NCI-H2227 (cell line): ENCODE results near the gene CEACAM3.
"Not testable (repeated sequence)": the region's sequence is repeated elsewhere in the genome, so short reads cannot be mapped to it uniquely, and the experiment has no call there.

Experiments used
- DNase-seq: peaks from one replicate; lab custom pipeline; 2025; ENCODE audit not compliant: unreplicated experiment; lab: John Stamatoyannopoulos, UW

CEACAM3 gene

DNA sequence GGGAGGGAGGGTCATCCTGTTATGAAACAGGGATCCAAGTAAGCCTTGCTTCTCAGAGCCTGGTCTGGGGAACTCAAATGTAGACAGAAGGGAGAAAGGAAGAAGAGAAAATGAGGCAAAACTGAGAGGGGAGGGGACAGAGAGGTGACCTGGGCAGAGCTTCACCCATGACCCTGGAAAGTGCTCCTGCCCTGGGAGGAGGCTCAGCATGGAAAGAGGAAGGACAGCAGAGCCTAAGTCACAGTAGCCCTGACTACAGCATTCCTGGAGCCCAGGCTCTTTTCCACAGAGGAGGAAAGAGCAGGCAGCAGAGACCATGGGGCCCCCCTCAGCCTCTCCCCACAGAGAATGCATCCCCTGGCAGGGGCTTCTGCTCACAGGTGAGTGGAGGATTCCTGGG is at the start of gene CEACAM3:
Gene CEACAM3, plus strand, starts transcription at position 226 of the 400 bp plus-strand sequence. Its CDS starts 91 bp downstream, at position 317.
- no peak for DNase-seq

DNA sequence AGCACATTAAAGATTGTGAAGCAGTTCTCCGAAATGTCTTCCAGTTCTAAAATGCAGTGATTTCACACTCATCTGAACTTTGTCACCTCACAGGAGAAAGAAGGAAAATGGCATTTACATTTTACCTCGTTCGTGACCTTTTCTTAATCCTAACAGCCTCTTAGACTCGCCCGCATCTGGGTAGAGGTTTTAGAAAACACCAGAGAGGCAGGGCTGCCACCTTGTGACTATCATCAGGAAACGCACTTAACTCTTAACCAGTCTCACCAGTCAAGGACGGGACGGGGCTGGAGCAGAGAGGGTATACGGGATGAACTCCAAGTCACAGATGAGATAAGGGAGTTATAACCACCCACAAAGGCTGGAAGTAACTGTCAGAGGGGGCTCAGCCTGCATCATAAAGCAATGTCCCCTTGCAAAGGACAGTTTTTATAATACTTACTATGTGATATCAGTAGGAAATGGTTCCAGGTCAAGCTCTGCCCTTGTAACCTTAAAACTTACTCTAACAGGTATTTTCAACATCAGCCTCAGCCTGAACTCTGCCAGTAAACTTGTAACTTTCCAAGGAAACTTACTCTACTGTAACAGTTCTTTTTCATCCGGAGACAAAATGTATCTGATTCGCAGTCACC is 49.7 kb upstream of the CEACAM3 start:
- peak; percentile 85 for DNase-seq

DNA sequence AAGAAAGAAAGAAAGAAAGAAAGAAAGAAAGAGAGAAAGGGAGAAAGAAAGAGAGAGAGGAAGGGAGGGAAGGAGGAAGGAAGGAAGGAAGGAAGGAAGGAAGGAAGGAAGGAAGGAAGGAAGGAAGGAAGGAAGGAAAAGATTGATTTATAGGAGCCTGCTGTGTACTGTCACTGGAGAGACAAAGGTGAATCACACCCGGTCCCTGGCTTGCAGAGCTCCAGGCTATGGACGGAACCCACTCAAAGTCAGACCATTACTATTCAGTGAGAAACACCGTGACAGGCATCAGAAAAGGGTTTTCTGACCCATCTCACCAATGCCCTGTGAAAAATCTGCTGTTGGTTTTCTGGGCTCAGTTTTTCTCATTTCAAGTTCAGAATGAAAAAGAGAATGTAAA is 48.4 kb upstream of the CEACAM3 start:
- DNase-seq: no peak

DNA sequence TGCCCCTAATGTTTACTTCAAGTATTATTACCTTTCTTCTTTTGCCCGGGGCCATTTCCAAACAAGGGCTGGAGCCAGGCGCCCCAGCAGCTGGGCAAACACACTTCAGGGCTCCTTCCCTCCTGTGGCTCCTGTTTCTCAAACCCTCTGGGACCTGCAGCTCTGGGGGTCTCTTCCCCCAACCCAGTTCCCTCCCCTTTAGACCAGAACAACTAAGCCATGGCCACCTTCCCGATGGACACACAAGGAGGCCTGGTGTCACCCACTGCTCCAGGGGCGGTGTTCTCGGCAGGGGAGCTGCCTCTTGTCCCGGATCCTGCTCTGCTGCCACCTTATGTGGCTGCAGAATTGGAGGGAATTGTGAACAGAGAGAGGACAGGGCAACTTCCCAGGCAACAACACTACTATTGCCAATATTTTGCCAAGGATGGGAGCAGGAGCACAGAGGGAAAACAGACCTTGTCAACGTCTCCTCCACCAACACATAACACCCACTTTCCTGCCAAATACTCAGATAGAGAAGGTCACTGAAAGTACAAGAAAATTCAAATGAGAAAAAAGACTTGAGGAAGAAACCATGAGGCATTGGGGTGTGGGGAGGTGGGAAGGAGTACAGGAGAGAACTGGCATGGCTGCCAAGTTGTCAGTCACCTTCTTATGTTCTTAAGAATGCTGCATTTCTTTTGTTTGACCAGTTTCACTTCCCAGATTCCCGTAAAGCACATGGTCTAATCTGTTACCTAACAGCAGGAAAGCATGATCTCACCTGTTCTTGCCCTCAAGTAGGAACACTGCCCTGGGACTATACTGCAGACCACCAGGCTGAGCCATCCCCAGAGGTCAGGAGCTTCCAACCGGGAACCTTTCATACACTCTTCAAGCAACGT is 45.9 kb upstream of the CEACAM3 start:
- DNase-seq: not testable (repeated sequence)

DNA sequence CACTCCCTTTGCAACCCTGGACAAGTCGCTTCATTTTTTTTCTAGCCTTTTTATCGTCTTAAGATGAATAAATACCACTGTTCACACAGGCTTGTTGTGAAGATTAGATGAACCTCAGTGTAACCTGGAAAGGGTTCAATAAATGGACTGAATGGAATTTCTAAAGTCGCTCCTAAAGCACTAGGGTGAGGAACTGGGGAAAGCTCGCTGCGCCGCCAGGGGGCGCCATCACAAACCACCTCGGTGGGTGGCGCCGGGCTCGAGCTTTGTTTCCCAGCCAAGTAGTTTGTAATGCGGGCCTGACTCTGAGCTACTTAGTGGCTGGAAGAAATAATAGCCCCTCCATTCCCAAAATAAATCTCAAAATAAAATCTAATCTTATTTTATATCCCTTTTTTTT is 43.2 kb upstream of the CEACAM3 start:
- DNase-seq: peak; percentile 79

DNA sequence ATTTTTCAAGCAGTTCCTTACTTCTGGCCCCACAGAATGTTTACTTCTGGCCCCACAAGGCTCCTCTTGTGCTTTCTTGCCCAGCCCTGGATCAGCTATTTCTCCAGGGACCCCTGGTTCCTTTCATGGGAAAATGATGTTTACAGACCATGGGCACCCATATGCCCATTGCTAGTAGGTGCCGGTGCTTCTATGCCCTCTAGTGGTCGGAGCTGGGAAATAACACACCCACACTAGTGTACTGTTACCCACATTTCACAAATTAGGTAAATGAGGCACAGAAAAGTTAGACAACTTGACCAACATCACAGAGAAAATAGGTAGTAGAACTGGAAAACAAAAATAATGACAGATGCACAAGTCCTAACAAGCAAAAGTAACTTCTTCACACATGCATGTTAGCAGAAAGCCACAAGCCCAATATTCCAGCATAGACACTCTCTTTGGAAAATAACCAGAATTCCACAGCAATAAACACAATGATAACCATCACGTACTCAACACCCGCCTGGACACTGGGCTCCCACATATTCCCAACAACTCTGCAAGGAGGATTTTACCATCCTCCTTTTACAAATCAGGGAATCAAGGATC is 42.4 kb upstream of the CEACAM3 start:
- DNase-seq: peak; percentile 79

DNA sequence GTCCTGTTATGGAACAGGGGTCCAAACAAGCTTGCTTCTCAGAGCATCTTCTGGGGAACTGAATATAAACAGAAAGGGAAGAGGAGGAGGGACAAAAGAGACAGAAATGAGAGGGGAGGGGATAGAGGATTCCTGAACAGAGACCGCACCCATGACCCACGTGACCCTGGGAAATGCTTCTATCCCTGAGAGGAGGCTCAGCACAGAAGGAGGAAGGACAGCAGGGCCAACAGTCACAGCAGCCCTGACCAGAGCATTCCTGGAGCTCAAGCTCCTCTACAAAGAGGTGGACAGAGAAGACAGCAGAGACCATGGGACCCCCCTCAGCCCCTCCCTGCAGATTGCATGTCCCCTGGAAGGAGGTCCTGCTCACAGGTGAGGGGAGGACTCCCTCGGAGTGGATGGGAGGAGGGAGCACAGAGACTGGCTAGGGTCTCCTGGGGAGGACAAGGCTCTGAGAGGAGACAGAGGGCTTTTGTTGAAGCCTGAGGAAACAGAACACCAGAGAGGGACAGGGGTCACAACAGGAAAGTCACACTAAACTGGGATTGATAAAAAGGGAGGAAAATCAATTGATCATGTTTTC is 41.0 kb upstream of the CEACAM3 start, which contains the start of gene CEACAM6:
Gene CEACAM6, plus strand, starts transcription at position 203 of the 586 bp plus-strand sequence. Its CDS starts 109 bp downstream, at position 312.
- DNase-seq: no peak

DNA sequence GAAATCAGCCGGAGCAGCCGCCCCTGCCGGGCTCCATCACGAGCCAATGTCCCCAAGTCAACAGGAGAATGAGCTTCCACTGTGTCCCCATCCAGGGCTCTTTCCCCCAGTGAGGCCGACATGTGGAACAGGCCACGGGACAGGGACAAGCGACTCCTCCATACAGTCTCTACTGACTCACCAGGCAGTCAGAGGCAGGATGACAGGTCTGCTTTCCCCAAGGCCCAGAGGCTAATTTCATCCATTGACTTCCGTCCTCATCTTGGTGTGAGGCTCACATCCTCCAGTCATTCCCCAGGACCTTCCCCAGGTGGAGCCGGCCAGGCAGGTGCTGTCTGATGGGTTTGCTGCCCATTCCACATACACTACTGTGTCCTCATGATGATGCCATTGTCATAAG is 37.5 kb upstream of the CEACAM3 start:
- no peak for DNase-seq

DNA sequence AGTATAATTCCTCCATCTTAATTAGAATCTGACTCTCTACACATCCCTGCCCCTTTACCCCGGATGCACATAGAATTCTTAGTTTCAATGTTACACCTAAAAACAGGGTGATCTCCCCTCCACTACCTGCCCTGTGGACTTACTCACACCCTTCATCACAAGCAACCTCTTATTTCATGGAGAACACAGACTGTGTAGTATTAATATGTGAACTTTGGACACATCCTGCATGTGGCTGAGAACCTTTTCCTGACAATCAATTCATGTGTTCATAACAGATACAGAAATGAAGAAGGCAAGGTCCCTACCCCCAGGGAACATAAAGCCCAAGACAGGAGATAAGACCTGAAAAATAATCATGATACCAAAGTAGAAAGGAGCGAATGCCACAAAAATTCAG is 29.3 kb upstream of the CEACAM3 start:
- no peak for DNase-seq

DNA sequence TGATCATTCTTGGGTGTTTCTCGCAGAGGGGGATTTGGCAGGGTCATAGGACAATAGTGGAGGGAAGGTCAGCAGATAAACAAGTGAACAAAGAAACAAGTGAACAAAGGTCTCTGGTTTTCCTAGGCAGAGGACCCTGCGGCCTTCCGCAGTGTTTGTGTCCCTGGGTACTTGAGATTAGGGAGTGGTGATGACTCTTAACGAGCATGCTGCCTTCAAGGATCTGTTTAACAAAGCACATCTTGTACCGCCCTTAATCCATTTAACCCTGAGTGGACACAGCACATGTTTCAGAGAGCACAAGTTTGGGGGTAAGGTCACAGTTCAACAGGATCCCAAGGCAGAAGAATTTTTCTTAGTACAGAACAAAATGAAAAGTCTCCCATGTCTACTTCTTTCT is 28.3 kb upstream of the CEACAM3 start:
- not testable (repeated sequence) for DNase-seq

DNA sequence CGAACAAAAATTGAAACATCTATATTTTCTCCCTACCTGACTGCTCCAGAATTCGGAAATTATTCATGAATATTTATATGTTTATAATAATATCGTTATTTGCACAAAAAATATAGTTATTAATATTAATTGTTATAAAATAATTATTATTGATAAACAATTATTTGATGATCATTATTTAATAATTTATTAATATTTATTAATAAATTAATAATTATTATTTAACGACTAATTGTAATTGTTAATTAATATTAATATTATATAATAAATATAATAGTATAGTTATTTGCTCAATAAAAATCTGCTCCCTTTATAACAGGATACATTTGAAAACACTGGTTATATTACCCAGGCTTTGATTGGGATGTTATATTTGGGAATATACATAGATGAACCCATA is 26.8 kb upstream of the CEACAM3 start:
- no peak for DNase-seq

DNA sequence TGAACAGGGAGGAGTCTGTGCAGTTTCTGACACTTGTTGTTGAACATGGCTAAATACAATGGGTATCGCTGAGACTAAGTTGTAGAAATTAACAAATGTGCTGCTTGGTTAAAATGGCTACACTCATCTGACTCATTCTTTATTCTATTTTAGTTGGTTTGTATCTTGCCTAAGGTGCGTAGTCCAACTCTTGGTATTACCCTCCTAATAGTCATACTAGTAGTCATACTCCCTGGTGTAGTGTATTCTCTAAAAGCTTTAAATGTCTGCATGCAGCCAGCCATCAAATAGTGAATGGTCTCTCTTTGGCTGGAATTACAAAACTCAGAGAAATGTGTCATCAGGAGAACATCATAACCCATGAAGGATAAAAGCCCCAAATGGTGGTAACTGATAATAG is 25.0 kb upstream of the CEACAM3 start:
- DNase-seq: no peak

DNA sequence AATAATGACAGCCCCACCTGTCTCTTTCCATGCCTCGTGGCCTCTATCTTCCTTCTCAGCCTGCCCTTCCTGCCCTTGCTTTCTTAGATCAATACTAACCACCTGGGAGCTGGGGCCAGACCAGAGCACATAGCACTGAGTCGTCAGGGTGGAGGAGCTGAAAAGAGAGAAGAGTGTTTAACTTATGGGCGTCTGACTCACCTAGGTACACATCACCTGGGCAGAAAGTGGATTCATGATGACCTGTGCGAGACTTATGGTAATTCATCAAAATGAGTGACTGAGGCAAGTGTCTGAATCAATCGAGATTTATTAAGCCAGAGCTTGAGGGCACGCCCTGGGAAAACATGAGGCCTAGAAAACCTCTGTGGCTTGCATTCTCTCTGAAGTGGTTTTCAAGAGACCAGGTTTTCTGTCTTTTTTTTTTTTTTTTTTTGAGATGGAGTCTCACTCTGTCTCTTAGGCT is 21.8 kb upstream of the CEACAM3 start:
- DNase-seq: no peak

DNA sequence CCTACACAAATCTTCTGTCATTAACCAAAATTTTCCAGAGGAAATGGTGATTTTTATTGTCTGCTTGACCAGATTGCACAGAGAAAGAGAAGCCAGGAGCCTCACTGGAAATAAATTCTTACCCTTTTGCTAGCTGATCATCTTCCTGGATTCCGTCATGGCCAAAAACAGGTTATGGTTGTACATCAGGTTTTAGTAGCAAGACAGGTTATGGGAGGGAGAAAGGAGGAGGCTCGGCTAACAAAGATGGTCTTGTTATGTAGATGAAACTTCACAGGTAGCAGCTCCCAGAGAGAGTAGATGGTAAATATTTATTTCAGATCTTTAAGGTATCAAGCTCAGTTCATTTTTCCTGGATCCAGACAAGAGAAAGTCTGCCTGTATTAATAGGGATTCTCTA is 19.7 kb upstream of the CEACAM3 start:
- no peak for DNase-seq

DNA sequence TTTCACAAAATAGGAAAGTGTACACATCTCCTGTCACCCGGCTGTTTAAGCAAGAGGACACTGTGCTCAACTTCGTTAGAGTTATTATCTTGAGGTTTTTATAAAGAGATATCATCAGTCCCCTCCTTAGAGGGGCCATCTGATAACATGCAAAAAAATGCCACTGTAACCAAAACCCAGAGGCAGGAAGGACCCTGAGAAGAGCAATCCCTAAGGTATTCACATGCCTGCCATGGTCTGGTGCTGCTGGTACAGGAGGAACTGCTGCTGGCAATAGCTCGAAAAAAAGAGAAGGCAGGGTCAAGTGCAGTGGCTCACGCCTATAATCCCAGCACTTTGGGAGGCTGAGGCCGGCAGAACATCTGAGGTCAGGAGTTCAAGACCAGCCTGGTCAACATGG is 12.8 kb upstream of the CEACAM3 start:
- DNase-seq: no peak

DNA sequence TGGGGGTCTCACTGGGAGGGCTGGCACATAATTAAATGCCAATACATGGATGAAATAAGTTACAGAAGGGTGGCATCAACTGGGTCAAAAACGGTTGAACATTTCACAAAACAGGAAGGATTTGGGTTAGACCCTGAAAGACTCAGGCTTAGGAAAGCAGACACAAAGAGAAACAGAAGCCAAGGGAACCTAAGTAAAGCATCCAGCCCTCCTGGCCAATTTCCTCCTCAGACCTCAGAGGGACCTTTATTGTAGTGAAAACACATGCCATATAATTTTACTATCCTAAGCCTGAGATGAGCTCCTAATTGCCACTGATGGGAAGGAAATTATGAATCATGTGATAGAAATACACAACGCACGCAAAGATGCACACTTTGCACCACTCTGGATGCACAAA is 12.1 kb upstream of the CEACAM3 start:
- no peak for DNase-seq

DNA sequence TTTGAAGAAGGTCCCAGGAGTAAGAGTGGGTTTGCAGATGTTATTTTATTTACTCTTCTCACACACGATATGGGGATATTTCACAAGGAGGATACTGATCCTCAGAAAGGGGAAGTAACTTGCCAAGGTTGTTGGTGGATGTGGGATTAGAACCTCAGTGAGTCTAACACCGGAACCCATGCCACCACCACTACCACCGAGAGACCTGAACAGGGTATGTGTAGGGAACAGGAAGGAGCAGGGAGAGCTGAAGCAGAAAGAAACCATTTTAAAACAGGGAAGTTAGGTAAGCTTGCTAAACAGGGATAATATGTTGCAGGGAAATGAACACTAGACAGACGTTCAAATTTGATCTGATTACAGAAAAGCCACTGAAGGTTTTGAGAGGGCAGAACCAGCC is 11.6 kb upstream of the CEACAM3 start:
- no peak for DNase-seq

DNA sequence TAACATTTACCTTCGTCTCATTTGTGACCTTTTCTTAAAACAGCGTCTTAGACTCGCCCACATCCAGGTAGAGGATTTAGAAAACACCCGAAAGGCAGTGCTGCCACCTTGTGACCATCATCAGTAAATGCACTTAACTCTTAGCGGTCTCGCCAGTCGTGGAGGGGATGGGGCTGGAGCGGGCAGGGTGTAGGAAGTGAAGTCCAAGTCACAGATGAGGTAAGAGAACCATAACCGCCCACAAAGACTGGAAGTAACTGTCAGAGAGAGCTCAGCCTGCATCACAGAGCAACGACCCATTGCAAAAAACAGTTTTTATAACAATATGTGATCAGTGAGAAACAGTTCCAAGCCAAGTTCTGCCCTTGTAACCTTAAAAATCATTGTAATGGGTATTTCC is 10.7 kb upstream of the CEACAM3 start:
- DNase-seq: peak; percentile 91

DNA sequence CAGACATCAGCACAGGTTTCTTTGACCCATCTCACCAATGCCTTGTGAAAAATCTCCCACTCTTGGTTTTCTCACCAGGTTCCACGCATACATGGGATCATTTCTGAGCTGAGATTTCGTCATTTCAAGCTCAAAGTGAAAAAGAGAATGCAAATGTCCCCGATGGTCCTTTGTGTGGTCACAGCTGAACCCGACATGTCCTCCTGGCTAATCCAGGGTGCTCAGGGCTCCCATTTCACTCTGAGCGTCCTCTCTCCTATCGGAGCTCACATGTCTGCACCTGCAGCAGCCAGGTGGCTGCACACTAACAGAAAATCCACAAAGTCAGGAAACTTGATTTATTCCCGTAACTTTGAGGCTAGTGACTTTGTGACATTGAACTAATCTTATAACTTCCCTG is 9.3 kb upstream of the CEACAM3 start:
- DNase-seq: no peak

DNA sequence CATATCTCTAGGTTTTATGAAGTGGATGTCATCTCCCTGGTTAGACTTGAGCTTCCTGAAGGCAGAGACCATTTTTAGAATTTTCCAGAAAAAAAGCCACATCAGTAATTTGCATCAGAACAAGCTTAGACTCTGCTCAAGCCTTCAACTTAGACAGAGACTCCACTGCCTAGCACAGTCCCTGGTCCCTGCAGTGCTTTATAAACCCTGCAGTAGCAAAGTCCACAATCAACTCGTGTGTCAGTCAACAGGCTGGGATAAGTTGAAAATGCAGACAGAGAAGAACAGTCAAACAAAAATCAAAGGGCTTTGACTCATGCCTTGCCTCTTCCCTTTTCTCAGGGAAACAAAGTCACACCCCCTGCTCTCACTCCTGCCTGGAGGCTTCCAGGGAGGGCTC is 7.9 kb upstream of the CEACAM3 start:
- DNase-seq: not testable (repeated sequence)

DNA sequence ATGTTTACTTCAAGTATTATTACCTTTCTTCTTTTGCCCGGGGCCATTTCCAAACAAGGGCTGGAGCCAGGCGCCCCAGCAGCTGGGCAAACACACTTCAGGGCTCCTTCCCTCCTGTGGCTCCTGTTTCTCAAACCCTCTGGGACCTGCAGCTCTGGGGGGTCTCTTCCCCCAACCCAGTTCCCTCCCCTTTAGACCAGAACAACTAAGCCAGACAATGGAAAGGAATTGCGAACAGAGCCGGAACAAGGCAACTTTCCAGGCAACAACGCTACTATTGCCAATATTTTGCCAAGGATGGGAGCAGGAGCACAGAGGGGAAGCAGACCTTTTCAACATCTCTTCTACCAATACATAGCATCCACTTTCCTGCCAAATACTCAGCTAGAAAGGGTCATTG is 7.3 kb upstream of the CEACAM3 start:
- not testable (repeated sequence) for DNase-seq
